OCI-LY7 (cell line): ENCODE measurements around the gene DNM2.
A peak's percentile ranks its signal among the peaks of the same experiment; 100 is the strongest.

ENCODE experiments used
- CTCF ChIP-seq: fragments of 200-600 bp; sonication (generic); conservative IDR thresholded peaks from 2 replicates; pipeline ENCODE4 v1.5.1; 2014; ENCODE audit warnings: mild to moderate bottlenecking, antibody characterized with exemption, low read length, moderate library complexity, mixed read lengths
- EZH2phosphoT487 ChIP-seq: fragments of 200-600 bp; sonication (generic); IDR thresholded peaks from 2 replicates; pipeline ENCODE4 v1.6.1; 2018; ENCODE audit warnings: low read depth, borderline replicate concordance, mild to moderate bottlenecking, mixed run types, antibody characterized with exemption, low read length, moderate library complexity, mixed read lengths

- 0 out of 2 replicates have a peak, but pooled peaks have one; percentile 29 for TF ChIP-seq CTCF
- TF ChIP-seq EZH2phosphoT487 = no peak
Measured at GRCh38 chr19:10769533-10770491, 51.9 kb downstream of the DNM2 start.
